ENCODE results near the gene SSTR4.

SSTR4 gene

GRCh38 chr20:23084845-23085365 is 49.8 kb downstream of the SSTR4 start:
- Histone ChIP-seq H2BK15ac (ENCODE audit: low read depth, poor library complexity, severe bottlenecking) (peak overlapping the region; percentile 65), H3K4ac (ENCODE audit: low read depth in 1 of 2, low read length in 2 of 2) (no peak overlapping the region), H3K79me1 (replicated peaks; ENCODE audit: low read length, poor library complexity, severe bottlenecking) (no peaks in the 10 kb centered on the region), H2AFZ (ENCODE audit: low read depth, low read length) (no peak overlapping the region), H2BK5ac (ENCODE audit: low read depth, low read length, poor library complexity, severe bottlenecking) (no peak overlapping the region), H2BK12ac (ENCODE audit: low read length in 2 of 2) (no peak overlapping the region), H3K27ac (ENCODE audit: low read length, poor library complexity, severe bottlenecking) (no peak overlapping the region), H2BK120ac (ENCODE audit: low read depth, low read length) (no peak overlapping the region), H3K4me1 (ENCODE audit: control insufficient read depth, insufficient read depth, low read depth, low read length) (peaks cover 2% of the 10 kb centered on the region), H4K8ac (ENCODE audit: low read length) (no peak overlapping the region), H3K4me3 (ENCODE audit: insufficient read depth in 1 of 2, low read depth in 1 of 2, low read length in 2 of 2) (peak overlapping the region in 1 of 2 experiments; percentile 20), H3K18ac (ENCODE audit: low read depth in 1 of 2, low read length in 2 of 2) (peak overlapping the region in 1 of 2 experiments; percentile 48), H3K14ac (ENCODE audit: low read length in 2 of 2) (no peak overlapping the region), H2AK5ac (ENCODE audit: low read length, severe bottlenecking) (no peak overlapping the region), H3K23ac (ENCODE audit: low read length in 2 of 2) (no peak overlapping the region), H3K4me2 (ENCODE audit: low read length, poor library complexity, severe bottlenecking) (no peak overlapping the region), H3K36me3 (ENCODE audit: control insufficient read depth in 1 of 2, insufficient read depth in 2 of 2, low read depth in 1 of 2, low read length in 2 of 2) (no peaks in the 10 kb centered on the region), H3K9me3 (ENCODE audit: control insufficient read depth, low read length) (no peaks in the 10 kb centered on the region), H3K27me3 (ENCODE audit: control insufficient read depth in 1 of 2, insufficient read depth in 1 of 2, low read length in 2 of 2) (peaks cover 0 to 11% of the 10 kb centered on the region in 2 experiments), H3K9ac (ENCODE audit: low read length) (no peak overlapping the region), H4K91ac (ENCODE audit: low read length) (no peak overlapping the region)
- 84% methylated on average over 24 of the region's 24 CpGs for WGBS
- no peak for DNase-seq

- 91% methylated on average over 23 of the region's 23 CpGs for WGBS
- Histone ChIP-seq H2BK5ac (ENCODE audit: low read depth, low read length, poor library complexity, severe bottlenecking) (no peak overlapping the region), H3K4me3 (ENCODE audit: insufficient read depth in 1 of 2, low read depth in 1 of 2, low read length in 2 of 2) (no peak overlapping the region), H3K18ac (ENCODE audit: low read depth in 1 of 2, low read length in 2 of 2) (no peak overlapping the region), H3K9me3 (ENCODE audit: control insufficient read depth, low read length) (no peaks in the 10 kb centered on the region), H2BK12ac (ENCODE audit: low read length in 2 of 2) (no peak overlapping the region), H3K36me3 (ENCODE audit: control insufficient read depth in 1 of 2, insufficient read depth in 2 of 2, low read depth in 1 of 2, low read length in 2 of 2) (no peaks in the 10 kb centered on the region), H3K27ac (ENCODE audit: low read length, poor library complexity, severe bottlenecking) (no peak overlapping the region), H3K79me1 (replicated peaks; ENCODE audit: low read length, poor library complexity, severe bottlenecking) (no peaks in the 10 kb centered on the region), H3K14ac (ENCODE audit: low read length in 2 of 2) (no peak overlapping the region), H3K4me2 (ENCODE audit: low read length, poor library complexity, severe bottlenecking) (no peak overlapping the region), H4K8ac (ENCODE audit: low read length) (no peak overlapping the region), H4K91ac (ENCODE audit: low read length) (no peak overlapping the region), H2AK5ac (ENCODE audit: low read length, severe bottlenecking) (no peak overlapping the region), H3K9ac (ENCODE audit: low read length) (no peak overlapping the region), H3K23ac (ENCODE audit: low read length in 2 of 2) (no peak overlapping the region), H2BK15ac (ENCODE audit: low read depth, poor library complexity, severe bottlenecking) (no peak overlapping the region), H3K4me1 (ENCODE audit: control insufficient read depth, insufficient read depth, low read depth, low read length) (peaks cover 2% of the 10 kb centered on the region), H2BK120ac (ENCODE audit: low read depth, low read length) (no peak overlapping the region), H2AFZ (ENCODE audit: low read depth, low read length) (no peak overlapping the region), H3K4ac (ENCODE audit: low read depth in 1 of 2, low read length in 2 of 2) (no peak overlapping the region), H3K27me3 (ENCODE audit: control insufficient read depth in 1 of 2, insufficient read depth in 1 of 2, low read length in 2 of 2) (peaks cover 3 to 11% of the 10 kb centered on the region in 2 experiments)
- no peak for DNase-seq
These were observed 50.4 kb downstream of the SSTR4 start for GRCh38 chr20:23085436-23086055.

GRCh38 chr20:23086056-23086566 is 51.0 kb downstream of the SSTR4 start, which contains the start of gene CD93:
Gene CD93 (minus strand): TSS chr20:23086324. CDS start chr20:23086192, 132 bp downstream.
- Histone ChIP-seq H3K27ac (ENCODE audit: low read length, poor library complexity, severe bottlenecking) (no peak within 1 kb of the TSS), H3K18ac (ENCODE audit: low read depth in 1 of 2, low read length in 2 of 2) (no peak within 1 kb of the TSS), H3K14ac (ENCODE audit: low read length in 2 of 2) (no peak within 1 kb of the TSS), H2BK5ac (ENCODE audit: low read depth, low read length, poor library complexity, severe bottlenecking) (no peak within 1 kb of the TSS), H2AFZ (ENCODE audit: low read depth, low read length) (peak within 1 kb of the TSS; percentile 2), H2BK15ac (ENCODE audit: low read depth, poor library complexity, severe bottlenecking) (no peak within 1 kb of the TSS), H4K8ac (ENCODE audit: low read length) (no peak within 1 kb of the TSS), H3K4me3 (ENCODE audit: insufficient read depth in 1 of 2, low read depth in 1 of 2, low read length in 2 of 2) (no peak within 1 kb of the TSS), H3K4me2 (ENCODE audit: low read length, poor library complexity, severe bottlenecking) (no peak within 1 kb of the TSS), H3K9me3 (ENCODE audit: control insufficient read depth, low read length) (no peaks in the 10 kb centered on the region), H3K27me3 (ENCODE audit: control insufficient read depth in 1 of 2, insufficient read depth in 1 of 2, low read length in 2 of 2) (peaks cover 3 to 8% of the 10 kb centered on the region in 2 experiments), H2BK12ac (ENCODE audit: low read length in 2 of 2) (no peak within 1 kb of the TSS), H4K91ac (ENCODE audit: low read length) (no peak within 1 kb of the TSS), H3K23ac (ENCODE audit: low read length in 2 of 2) (no peak within 1 kb of the TSS), H3K4me1 (ENCODE audit: control insufficient read depth, insufficient read depth, low read depth, low read length) (peaks cover 2% of the 10 kb centered on the region), H3K4ac (ENCODE audit: low read depth in 1 of 2, low read length in 2 of 2) (no peak within 1 kb of the TSS), H3K79me1 (replicated peaks; ENCODE audit: low read length, poor library complexity, severe bottlenecking) (no peaks in the 10 kb centered on the region), H2AK5ac (ENCODE audit: low read length, severe bottlenecking) (no peak within 1 kb of the TSS), H3K9ac (ENCODE audit: low read length) (no peak within 1 kb of the TSS), H3K36me3 (ENCODE audit: control insufficient read depth in 1 of 2, insufficient read depth in 2 of 2, low read depth in 1 of 2, low read length in 2 of 2) (no peaks in the 10 kb centered on the region), H2BK120ac (ENCODE audit: low read depth, low read length) (no peak within 1 kb of the TSS)
- DNase-seq, result no peak
- 78% methylated on average over 27 of the region's 28 CpGs for WGBS

DNA sequence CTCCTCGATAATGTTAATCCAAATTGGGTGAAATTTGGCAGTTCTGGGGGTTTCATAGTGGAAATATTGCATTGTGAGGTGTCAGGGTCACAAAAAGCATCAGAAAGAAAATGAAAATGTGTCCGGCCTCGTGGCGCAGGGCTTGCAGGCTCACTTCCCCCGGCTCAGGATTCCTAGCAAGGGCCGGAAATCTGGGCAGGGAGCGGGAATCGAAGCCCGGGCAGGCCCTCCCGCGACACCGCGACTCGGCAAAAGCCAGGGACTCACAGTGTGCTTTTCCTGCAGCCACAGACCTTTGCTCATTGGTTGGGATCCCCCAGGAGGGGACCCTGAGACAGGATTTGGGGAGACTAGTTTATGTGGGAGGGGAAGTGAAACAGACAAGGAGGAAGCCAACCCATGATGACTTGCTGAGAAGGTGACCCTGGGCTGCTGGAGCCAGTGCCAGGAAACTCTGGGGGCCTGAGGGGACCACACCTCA is 51.9 kb downstream of the SSTR4 start:
- Histone ChIP-seq H3K18ac (ENCODE audit: low read depth in 1 of 2, low read length in 2 of 2) (no peak overlapping the region), H3K4me1 (ENCODE audit: control insufficient read depth, insufficient read depth, low read depth, low read length) (peaks cover 2% of the 10 kb centered on the region), H3K14ac (ENCODE audit: low read length in 2 of 2) (no peak overlapping the region), H3K4me3 (ENCODE audit: insufficient read depth in 1 of 2, low read depth in 1 of 2, low read length in 2 of 2) (no peak overlapping the region), H3K36me3 (ENCODE audit: control insufficient read depth in 1 of 2, insufficient read depth in 2 of 2, low read depth in 1 of 2, low read length in 2 of 2) (no peaks in the 10 kb centered on the region), H2BK12ac (ENCODE audit: low read length in 2 of 2) (no peak overlapping the region), H3K27ac (ENCODE audit: low read length, poor library complexity, severe bottlenecking) (no peak overlapping the region), H3K9me3 (ENCODE audit: control insufficient read depth, low read length) (no peaks in the 10 kb centered on the region), H2BK120ac (ENCODE audit: low read depth, low read length) (no peak overlapping the region), H4K8ac (ENCODE audit: low read length) (no peak overlapping the region), H2AK5ac (ENCODE audit: low read length, severe bottlenecking) (no peak overlapping the region), H3K4me2 (ENCODE audit: low read length, poor library complexity, severe bottlenecking) (no peak overlapping the region), H3K79me1 (replicated peaks; ENCODE audit: low read length, poor library complexity, severe bottlenecking) (no peaks in the 10 kb centered on the region), H3K23ac (ENCODE audit: low read length in 2 of 2) (no peak overlapping the region), H4K91ac (ENCODE audit: low read length) (no peak overlapping the region), H3K27me3 (ENCODE audit: control insufficient read depth in 1 of 2, insufficient read depth in 1 of 2, low read length in 2 of 2) (peaks cover 7 to 10% of the 10 kb centered on the region in 2 experiments), H2BK5ac (ENCODE audit: low read depth, low read length, poor library complexity, severe bottlenecking) (no peak overlapping the region), H3K9ac (ENCODE audit: low read length) (no peak overlapping the region), H2BK15ac (ENCODE audit: low read depth, poor library complexity, severe bottlenecking) (no peak overlapping the region), H3K4ac (ENCODE audit: low read depth in 1 of 2, low read length in 2 of 2) (no peak overlapping the region), H2AFZ (ENCODE audit: low read depth, low read length) (no peak overlapping the region)
- 90% methylated on average over 14 of the region's 14 CpGs for WGBS
- no peak for DNase-seq

All from mesenchymal stem cell (in vitro differentiated cells and primary cell).